ENCODE measurements around the gene SOX10.
"Not testable (repeated sequence)": the region's sequence is repeated elsewhere in the genome, so short reads cannot be mapped to it uniquely, and the experiment has no call there.

- TF ChIP-seq CTCF (IDR thresholded peaks at IDR 0.05); EZH2 (IDR thresholded peaks at IDR 0.05; ENCODE audit: borderline replicate concordance, insufficient read depth, low read depth, low read length, poor library complexity, severe bottlenecking): not testable (repeated sequence)
Measured at GRCh38 chr22:37976022-37976421, 8.3 kb downstream of the SOX10 start.
